NCI-H1105 treated with DMSO at 0.1 percent for 48 hours (cell line): ENCODE results near the gene JPT2.

Source experiments
- DNase-seq: peaks from one replicate; lab custom pipeline; 2025; lab: John Stamatoyannopoulos, UW

The JPT2 gene

GRCh38 chr16:1651974-1652312 is 26.1 kb upstream of the JPT2 start:
- no peak for DNase-seq

- no peak for DNase-seq
Observed at GRCh38 chr16:1653023-1653422, 25.1 kb upstream of the JPT2 start.

GRCh38 chr16:1654505-1655268 is 23.4 kb upstream of the JPT2 start:
- no peak for DNase-seq

- no peak for DNase-seq
Observed at GRCh38 chr16:1655269-1655807, 22.7 kb upstream of the JPT2 start.

GRCh38 chr16:1655909-1656807 is 21.9 kb upstream of the JPT2 start:
- DNase-seq = no peak

GRCh38 chr16:1656808-1657617 is 21.1 kb upstream of the JPT2 start:
- DNase-seq = no peak

- no peak for DNase-seq
Observed at GRCh38 chr16:1657841-1658240, 20.2 kb upstream of the JPT2 start.

GRCh38 chr16:1659031-1659430 is 19.0 kb upstream of the JPT2 start:
- DNase-seq = no peak

- DNase-seq = no peak
Observed at GRCh38 chr16:1661826-1662225, 16.3 kb upstream of the JPT2 start.

- DNase-seq = no peak
Observed at GRCh38 chr16:1662543-1662942, 15.5 kb upstream of the JPT2 start.

GRCh38 chr16:1665829-1666228 is 12.2 kb upstream of the JPT2 start:
- no peak for DNase-seq

- DNase-seq = no peak
Observed at GRCh38 chr16:1666316-1666715, 11.8 kb upstream of the JPT2 start.

- no peak for DNase-seq
Observed at GRCh38 chr16:1667271-1667670, 10.8 kb upstream of the JPT2 start.

- DNase-seq = no peak
Observed at GRCh38 chr16:1667916-1668315, 10.2 kb upstream of the JPT2 start.

GRCh38 chr16:1668612-1669319 is 9.3 kb upstream of the JPT2 start:
- no peak for DNase-seq

- no peak for DNase-seq
Observed at GRCh38 chr16:1669698-1670097, 8.4 kb upstream of the JPT2 start.

- DNase-seq = no peak
Observed at GRCh38 chr16:1670371-1670770, 7.7 kb upstream of the JPT2 start.

GRCh38 chr16:1670866-1671265 is 7.2 kb upstream of the JPT2 start:
- no peak for DNase-seq

GRCh38 chr16:1673424-1674151 is 4.5 kb upstream of the JPT2 start:
- no peak for DNase-seq

- no peak for DNase-seq
Observed at GRCh38 chr16:1674306-1674705, 3.8 kb upstream of the JPT2 start.
